Colonic mucosa (tissue), 4 donors: ENCODE measurements around the gene ZNF662. TPM values are rescaled to one million over a fixed set of nuclear protein-coding genes. Genes with fewer than 3 reads are reported as not detected.

Source experiments
- DNase-seq: peaks from one replicate; pipeline ENCODE4 v3.0.0-alpha.2; 2020
- H3K27ac ChIP-seq: fragments of 200-600 bp; one replicate; pipeline ENCODE4 v1.8.0; 2021
- H3K27me3 ChIP-seq: fragments of 200-600 bp; one replicate; pipeline ENCODE4 v1.8.0; 2021
- H3K36me3 ChIP-seq: fragments of 200-600 bp; one replicate; pipeline ENCODE4 v1.8.0; 2021
- H3K4me1 ChIP-seq: fragments of 200-600 bp; one replicate; pipeline ENCODE4 v1.8.0; 2021; ENCODE audit warnings: mild to moderate bottlenecking
- H3K4me3 ChIP-seq: fragments of 200-600 bp; one replicate; pipeline ENCODE4 v1.8.0; 2021
- H3K9ac ChIP-seq, 2 donors: one replicate each; pipeline ENCODE4 v1.7.0; 2013; ENCODE audit warnings: control low read depth in 2 of 2, low read depth in 2 of 2, low read length in 2 of 2
- H3K9me3 ChIP-seq: fragments of 200-600 bp; one replicate; pipeline ENCODE4 v1.8.0; 2021
- intact Hi-C: fragments of 100-400 bp; cut with DNase I; formaldehyde crosslinking; loops from one replicate; pipeline ENCODE4 v1.14.1; 2022
- total RNA-seq, 2 donors: library from RNA; stranded (reverse); fragmentation: NEBNext Ultra II Directional in 1 of 2; extraction: Animal tissue kit (Norgen Biotek cat#: 25700) in 1 of 2; gene quantifications; one replicate each; pipeline ENCODE4 v1.2.1, GENCODE V29; 2021
- TF ChIP-seq, protein P1 (sequence below): fragments of 200-600 bp; IDR thresholded peaks from one replicate; pipeline ENCODE4 v1.8.0; 2022; ENCODE audit warnings: antibody characterized with exemption, mild to moderate bottlenecking
- donor health status: healthy.
- donor health status: DM: no; HTN: no; CAD: no.
- donor health status: DM: no; HTN: no; CAD: no.

ZNF662 gene
- total RNA-seq, 2 donors from 2014 or later, result 2.8 to 5.5 TPM

DNA sequence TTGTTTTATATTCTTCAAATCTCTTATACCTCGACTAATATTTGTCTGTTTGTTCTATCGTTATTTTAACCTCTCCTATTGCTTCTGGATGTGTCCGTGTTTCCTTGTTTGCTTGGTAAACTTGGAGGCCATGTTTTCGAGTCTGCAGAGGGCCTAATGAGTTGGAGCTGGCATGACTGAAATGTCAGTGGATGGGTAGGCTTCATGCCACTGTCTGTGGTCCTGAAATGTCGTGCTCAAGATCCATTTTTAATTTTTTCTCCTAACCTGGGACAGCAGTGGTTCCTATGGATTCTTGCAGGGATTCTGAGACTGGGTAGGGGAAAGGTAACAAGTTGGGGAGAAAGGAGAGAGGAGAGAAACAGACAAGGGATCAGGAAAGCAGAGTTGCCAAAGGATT is 54.3 kb downstream of the ZNF662 start:
- no peak overlapping the region for H3K27ac ChIP-seq
- no peak overlapping the region for H3K9ac ChIP-seq
- intact Hi-C loops, result loop anchor here (2.0 to 10.0 kb wide), 2 partner anchors 195 to 545 kb away; no protein-coding TSS in a partner anchor
- DNase-seq, result no peak
- TF ChIP-seq, protein P1, sequence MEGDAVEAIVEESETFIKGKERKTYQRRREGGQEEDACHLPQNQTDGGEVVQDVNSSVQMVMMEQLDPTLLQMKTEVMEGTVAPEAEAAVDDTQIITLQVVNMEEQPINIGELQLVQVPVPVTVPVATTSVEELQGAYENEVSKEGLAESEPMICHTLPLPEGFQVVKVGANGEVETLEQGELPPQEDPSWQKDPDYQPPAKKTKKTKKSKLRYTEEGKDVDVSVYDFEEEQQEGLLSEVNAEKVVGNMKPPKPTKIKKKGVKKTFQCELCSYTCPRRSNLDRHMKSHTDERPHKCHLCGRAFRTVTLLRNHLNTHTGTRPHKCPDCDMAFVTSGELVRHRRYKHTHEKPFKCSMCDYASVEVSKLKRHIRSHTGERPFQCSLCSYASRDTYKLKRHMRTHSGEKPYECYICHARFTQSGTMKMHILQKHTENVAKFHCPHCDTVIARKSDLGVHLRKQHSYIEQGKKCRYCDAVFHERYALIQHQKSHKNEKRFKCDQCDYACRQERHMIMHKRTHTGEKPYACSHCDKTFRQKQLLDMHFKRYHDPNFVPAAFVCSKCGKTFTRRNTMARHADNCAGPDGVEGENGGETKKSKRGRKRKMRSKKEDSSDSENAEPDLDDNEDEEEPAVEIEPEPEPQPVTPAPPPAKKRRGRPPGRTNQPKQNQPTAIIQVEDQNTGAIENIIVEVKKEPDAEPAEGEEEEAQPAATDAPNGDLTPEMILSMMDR, result no peak
- no peaks in the 10 kb centered on the region for H3K27me3 ChIP-seq
- no peaks in the 10 kb centered on the region for H3K4me1 ChIP-seq
- no peaks in the 10 kb centered on the region for H3K36me3 ChIP-seq
- no peaks in the 10 kb centered on the region for H3K9me3 ChIP-seq
- H3K4me3 ChIP-seq, result no peak overlapping the region

DNA sequence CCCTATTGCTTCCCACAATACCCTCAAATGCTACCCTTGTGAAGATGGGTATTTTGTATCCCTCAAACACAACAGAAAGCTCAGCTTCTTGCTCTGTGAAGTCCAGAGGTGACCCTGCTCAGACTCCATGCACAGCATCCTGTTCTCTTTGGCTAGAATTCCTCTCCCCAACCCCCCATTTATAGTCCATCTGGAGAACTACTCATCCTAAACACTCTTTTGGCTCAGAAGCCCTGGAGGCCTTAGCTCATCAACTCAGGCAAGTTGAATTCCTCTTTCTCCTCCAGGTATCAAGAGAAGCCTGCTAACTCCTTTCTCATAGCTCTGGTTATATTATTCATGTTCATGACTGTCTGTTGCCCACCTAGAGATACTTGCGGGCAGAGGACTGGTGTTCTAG is 54.8 kb downstream of the ZNF662 start:
- no peaks in the 10 kb centered on the region for H3K36me3 ChIP-seq
- intact Hi-C loops, result loop anchor here (2.0 to 10.0 kb wide), 2 partner anchors 194 to 544 kb away; no protein-coding TSS in a partner anchor
- TF ChIP-seq, protein P1, result no peak

GRCh38 chr3:42961633-42962032 is 55.7 kb downstream of the ZNF662 start:
- Histone ChIP-seq H3K4me1 (no peaks in the 10 kb centered on the region), H3K4me3 (no peak overlapping the region), H3K36me3 (no peaks in the 10 kb centered on the region), H3K9me3 (no peaks in the 10 kb centered on the region), H3K27ac (no peak overlapping the region), H3K27me3 (no peaks in the 10 kb centered on the region), H3K9ac (no peak overlapping the region)
- intact Hi-C loops, result loop anchor here (2.0 to 10.0 kb wide), 2 partner anchors 193 to 543 kb away; no protein-coding TSS in a partner anchor
- peak; percentile 26 for DNase-seq
- TF ChIP-seq, protein P1, result peak; percentile 50

More for the DNA sequence above, 54.8 kb downstream of the ZNF662 start:
- Histone ChIP-seq H3K27ac (no peak overlapping the region), H3K27me3 (no peaks in the 10 kb centered on the region), H3K4me1 (no peaks in the 10 kb centered on the region), H3K9me3 (no peaks in the 10 kb centered on the region), H3K9ac (no peak overlapping the region), H3K4me3 (no peak overlapping the region)
- DNase-seq, result no peak

DNA sequence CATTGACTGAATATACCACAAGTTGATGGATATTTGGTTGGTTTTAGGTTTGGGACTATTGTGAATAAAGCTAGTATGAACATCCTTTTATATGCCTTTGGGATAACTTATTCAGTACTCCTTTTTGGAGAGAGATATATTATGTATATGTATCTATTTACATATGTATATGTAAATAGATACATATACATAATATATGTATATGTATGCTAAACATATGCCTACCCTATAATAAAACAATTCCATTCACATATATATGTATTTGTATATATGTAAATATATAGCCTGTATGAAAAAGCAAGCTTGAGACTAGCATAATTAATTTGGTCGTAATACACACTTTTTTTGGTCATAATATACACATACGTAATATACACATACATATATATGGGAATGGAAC is 57.3 kb downstream of the ZNF662 start:
- Histone ChIP-seq H3K9ac (no peak overlapping the region), H3K27me3 (no peaks in the 10 kb centered on the region), H3K4me3 (no peak overlapping the region), H3K4me1 (no peaks in the 10 kb centered on the region), H3K36me3 (no peaks in the 10 kb centered on the region), H3K27ac (no peak overlapping the region), H3K9me3 (no peaks in the 10 kb centered on the region)
- no peak for DNase-seq
- intact Hi-C loops, result loop anchor here (10.0 kb wide), 1 partner anchor 542 kb away; no protein-coding TSS in a partner anchor
- TF ChIP-seq, protein P1, result no peak

- Histone ChIP-seq H3K27me3 (no peaks in the 10 kb centered on the region), H3K36me3 (no peaks in the 10 kb centered on the region), H3K9ac (no peak overlapping the region), H3K4me3 (no peak overlapping the region), H3K9me3 (no peaks in the 10 kb centered on the region), H3K4me1 (no peaks in the 10 kb centered on the region), H3K27ac (no peak overlapping the region)
- TF ChIP-seq, protein P1, result no peak
- intact Hi-C loops, result loop anchor here (10.0 kb wide), 1 partner anchor 541 kb away; no protein-coding TSS in a partner anchor
- no peak for DNase-seq
Observed at GRCh38 chr3:42964266-42964665, 58.3 kb downstream of the ZNF662 start.

Other genes with a start within 250 kb of the ZNF662 start
- gene KLHL40, start 220.6 kb upstream of the ZNF662 start, total RNA-seq, result not detected
- 1 to 10 TPM in 1 of 2 donors, under 1 TPM in 1; 0.50 to 1.2 TPM for gene HHATL, start 203.3 kb upstream of the ZNF662 start, total RNA-seq
- gene CCDC13, start 132.9 kb upstream of the ZNF662 start, total RNA-seq, result 1 to 10 TPM in 1 of 2 donors, under 1 TPM in 1; 0.93 to 5.3 TPM
- gene HIGD1A, start 101.7 kb upstream of the ZNF662 start, total RNA-seq, result 100 to 1,000 TPM; 224 to 360 TPM
- gene ACKR2, start 96.7 kb upstream of the ZNF662 start, total RNA-seq, result 1 to 10 TPM; 3.2 to 6.5 TPM
- gene CYP8B1, start 30.3 kb upstream of the ZNF662 start, total RNA-seq, result under 1 TPM in 1 of 2 donors, not detected in 1; 0.20 TPM
- 1 to 10 TPM; 1.3 to 2.2 TPM for gene GASK1A, start 73.2 kb downstream of the ZNF662 start, total RNA-seq
- 10 to 100 TPM in 1 of 2 donors, 1 to 10 TPM in 1; 5.2 to 11.0 TPM for gene POMGNT2, start 199.9 kb downstream of the ZNF662 start, total RNA-seq